22Rv1 (cell line): ENCODE results near the gene EIF4A2.

Source experiments
- H3K27ac ChIP-seq: fragments of 450-650 bp; 2 replicates; pipeline ENCODE4 v1.5.1; 2017
- ZFX ChIP-seq: fragments of 450-650 bp; IDR thresholded peaks from 2 replicates; pipeline ENCODE4 v1.6.1; 2017; ENCODE audit warnings: antibody characterized with exemption, borderline replicate concordance
- TF ChIP-seq, protein P1 (sequence below): fragments of 450-650 bp; IDR thresholded peaks from 2 replicates; pipeline ENCODE4 v1.5.1; 2017; ENCODE audit warnings: mild to moderate bottlenecking

The EIF4A2 gene

DNA sequence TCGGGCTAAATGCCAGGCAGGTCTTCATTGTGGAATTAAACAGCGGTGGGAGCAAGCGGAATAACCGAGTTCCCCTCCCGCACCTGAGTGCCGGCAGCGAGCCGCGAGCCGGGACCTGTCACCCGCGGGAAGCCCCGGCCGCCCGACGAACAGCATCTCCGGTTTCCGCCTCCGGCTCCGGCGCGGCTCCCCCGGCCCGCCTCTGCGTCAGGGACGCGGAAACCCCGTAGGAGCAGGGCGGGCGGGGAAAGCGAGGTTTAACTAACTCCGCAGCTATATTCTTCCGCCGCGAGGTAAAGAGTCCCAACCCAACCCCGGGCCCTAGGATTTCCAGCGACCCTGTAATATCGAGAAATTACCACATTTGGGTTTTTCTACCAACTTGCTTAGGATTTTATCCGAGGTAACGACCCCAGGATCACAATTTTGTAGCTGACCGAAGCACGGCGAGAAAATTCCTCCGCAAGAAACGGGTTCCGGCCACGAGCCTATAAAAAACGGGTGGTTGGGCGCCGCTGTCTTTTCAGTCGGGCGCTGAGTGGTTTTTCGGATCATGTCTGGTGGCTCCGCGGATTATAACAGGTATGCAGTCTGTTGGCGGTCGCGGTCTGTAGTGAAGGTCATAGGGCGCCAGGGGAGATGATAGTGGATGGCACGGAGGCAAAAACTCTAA lies at the start of gene EIF4A2:
Gene EIF4A2 (plus strand): TSS at position 520 of the 673 bp plus-strand sequence. CDS start 34 bp downstream, at position 554.
- peak within 1 kb of the TSS; percentile 97 for H3K27ac ChIP-seq
- TF ChIP-seq, protein P1, sequence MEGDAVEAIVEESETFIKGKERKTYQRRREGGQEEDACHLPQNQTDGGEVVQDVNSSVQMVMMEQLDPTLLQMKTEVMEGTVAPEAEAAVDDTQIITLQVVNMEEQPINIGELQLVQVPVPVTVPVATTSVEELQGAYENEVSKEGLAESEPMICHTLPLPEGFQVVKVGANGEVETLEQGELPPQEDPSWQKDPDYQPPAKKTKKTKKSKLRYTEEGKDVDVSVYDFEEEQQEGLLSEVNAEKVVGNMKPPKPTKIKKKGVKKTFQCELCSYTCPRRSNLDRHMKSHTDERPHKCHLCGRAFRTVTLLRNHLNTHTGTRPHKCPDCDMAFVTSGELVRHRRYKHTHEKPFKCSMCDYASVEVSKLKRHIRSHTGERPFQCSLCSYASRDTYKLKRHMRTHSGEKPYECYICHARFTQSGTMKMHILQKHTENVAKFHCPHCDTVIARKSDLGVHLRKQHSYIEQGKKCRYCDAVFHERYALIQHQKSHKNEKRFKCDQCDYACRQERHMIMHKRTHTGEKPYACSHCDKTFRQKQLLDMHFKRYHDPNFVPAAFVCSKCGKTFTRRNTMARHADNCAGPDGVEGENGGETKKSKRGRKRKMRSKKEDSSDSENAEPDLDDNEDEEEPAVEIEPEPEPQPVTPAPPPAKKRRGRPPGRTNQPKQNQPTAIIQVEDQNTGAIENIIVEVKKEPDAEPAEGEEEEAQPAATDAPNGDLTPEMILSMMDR: no peak
- TF ChIP-seq ZFX: no peak

DNA sequence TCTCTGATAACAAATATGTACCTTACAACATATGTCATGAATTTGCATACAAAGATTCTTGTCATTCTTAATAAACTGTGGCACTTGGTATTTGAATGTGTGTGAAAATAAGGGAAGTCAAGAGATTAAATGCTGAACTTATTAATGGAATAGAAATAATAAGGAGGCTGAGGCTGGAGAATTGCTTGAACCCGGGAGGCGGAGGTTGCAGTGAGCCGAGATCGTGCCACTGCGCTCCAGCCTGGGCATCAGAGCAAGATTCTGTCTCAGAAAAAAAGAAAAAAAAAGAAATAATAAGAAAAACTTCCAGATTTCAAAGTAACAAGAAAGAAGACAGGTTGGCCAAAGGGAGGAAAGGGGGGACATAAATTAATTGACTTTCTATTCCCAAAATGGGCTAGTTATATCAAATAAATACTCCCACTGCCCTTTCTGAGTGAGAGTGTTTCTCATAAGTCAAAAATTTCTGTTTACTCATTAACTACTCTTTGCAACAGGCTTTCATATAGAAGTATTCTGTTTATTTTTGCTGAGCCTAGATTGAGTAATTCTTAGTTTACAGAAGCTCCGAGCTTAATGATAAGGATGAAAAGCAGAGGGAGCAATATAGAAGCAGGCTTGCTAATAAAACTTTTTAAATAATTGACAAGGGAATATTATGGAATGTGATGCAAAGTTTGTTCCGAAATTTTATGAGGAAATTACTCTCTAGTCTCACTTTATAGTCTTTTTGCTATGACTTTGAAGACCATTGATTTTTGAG lies 40.6 kb upstream of the EIF4A2 start:
- H3K27ac ChIP-seq: no peak overlapping the region
- TF ChIP-seq ZFX: no peak
- TF ChIP-seq, protein P1: no peak

DNA sequence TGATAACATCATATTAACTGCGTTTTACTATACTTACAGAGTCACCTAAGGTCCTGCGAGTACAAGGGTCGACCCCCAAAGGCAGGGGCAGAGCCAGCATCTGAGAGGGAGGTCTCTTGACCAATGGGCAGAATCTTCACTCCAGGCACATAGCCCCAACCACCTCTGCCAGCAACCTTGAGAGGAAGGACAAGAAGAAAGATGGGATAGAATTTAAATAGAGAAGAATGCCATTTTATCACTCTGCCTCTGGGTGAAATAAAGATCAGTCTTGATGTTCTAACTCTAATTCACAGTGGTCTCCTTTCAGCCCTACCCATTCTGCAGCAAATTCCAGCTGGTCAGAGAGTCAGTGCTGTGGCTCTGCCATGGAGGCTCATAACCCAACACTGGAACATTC lies 39.7 kb upstream of the EIF4A2 start:
- H3K27ac ChIP-seq: no peak overlapping the region

DNA sequence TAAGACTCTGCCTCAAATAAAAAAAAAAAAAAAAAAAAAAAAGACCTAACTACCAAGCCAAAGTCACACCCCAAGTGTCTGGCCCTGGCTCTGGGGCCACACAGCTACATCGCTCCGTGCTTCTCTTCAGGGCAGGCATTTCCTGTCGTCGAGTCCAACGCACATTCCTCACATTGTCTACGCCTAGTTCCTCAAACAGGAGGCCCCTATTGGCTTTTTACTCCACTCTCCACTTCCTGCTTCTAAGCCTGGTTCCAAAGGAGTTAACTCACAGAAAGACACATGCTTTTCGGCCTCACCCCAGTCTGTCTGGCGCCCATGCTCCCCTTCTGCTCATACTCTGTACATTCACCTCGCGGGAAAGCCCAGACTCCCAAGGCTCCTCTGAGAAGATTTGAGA lies 37.4 kb upstream of the EIF4A2 start:
- no peak for TF ChIP-seq ZFX
- TF ChIP-seq, protein P1: no peak
- no peak overlapping the region for H3K27ac ChIP-seq

More for the DNA sequence above, 39.7 kb upstream of the EIF4A2 start:
- TF ChIP-seq, protein P1: no peak
- no peak for TF ChIP-seq ZFX

DNA sequence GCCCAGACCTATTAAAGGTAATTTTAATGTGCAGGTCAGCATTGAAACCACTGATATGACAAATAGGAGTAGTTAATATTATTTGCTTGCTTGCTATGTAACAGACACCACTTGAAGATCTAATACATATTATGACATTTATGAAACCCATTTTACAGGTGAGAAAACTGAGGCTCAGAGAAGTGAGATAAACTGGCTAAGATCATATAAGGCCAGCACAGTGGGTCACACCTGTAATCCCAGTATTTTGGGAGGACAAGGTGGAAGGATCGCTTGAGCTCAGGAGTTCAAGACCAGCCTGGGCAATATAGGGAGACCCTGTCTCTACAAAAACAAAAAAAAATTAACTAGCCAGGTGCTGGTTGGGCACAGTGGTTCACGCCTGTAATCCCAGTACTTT lies 33.1 kb upstream of the EIF4A2 start:
- TF ChIP-seq ZFX: no peak
- TF ChIP-seq, protein P1: no peak
- H3K27ac ChIP-seq: no peak overlapping the region

DNA sequence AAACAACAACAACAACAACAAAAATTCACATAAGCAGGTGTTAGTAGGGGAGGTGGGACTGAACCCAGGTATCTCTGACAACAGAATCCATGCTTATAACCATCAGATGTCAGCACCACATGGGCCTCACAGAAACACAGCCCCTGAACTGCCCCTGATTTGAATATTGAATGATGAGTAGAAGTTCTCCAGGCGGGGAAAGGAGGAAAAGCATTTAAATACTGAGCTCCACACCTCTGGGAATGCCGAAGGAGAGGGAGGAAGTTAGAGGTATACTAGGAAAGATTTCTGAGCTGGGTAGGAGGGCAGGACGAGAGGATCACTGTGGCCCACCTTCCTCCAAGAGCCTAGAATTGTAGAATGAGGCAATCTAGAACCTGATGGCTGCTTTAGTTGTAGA lies 31.9 kb upstream of the EIF4A2 start:
- no peak overlapping the region for H3K27ac ChIP-seq
- no peak for TF ChIP-seq ZFX
- TF ChIP-seq, protein P1: no peak

DNA sequence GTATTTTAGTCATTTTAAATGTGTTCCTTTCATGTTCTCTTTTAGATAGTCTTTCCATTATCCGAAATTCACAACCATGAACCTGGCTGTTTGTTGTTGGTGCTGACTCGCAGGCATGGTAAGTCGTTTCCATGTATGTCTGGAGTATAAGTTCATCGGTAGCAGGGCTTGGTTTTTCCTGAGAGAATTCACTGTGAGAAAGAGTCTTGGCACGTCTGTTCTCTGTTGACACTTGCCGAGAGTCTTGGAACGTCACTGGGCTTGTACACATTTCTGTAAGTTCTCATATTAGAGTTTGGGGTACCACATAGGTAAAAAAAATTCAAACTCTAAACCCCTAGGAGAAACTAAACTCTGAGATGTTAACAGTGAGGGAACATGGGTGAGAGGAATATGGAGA lies 29.4 kb upstream of the EIF4A2 start:
- no peak overlapping the region for H3K27ac ChIP-seq
- TF ChIP-seq, protein P1: no peak
- TF ChIP-seq ZFX: no peak
